Measurements from ENCODE around the gene CDK14.

CDK14 gene

DNA sequence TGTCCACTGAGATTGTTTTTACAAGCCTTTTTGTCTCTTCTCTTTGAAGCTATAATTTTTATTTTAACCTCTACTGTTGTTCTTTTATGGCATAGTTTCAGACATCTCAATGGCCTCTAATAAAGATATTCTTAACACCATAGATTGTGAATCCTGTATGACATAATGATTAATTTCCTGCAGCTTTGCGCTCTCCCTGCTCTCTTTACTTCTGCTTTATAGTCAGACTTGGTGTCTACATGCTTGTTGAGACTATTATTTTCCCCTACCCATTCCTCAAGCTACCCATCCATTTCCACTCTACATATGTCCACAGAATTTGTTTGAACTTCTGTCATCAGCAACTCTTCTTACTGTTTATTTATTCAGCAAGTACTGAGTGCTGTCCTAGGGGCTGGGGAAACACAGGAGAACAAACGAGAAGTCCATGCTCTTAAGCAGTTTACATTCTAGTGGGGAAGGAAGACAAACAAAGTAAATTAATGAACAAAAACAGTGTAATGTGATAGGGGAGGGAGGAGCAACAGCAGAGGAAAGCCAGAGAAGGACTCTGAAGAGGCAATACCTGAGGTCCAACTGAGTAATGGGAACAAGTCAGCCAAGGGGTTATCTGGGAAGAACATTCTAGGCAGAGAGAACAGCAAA is 110.1 kb downstream of the CDK14 start:
- TF ChIP-seq, protein P1, sequence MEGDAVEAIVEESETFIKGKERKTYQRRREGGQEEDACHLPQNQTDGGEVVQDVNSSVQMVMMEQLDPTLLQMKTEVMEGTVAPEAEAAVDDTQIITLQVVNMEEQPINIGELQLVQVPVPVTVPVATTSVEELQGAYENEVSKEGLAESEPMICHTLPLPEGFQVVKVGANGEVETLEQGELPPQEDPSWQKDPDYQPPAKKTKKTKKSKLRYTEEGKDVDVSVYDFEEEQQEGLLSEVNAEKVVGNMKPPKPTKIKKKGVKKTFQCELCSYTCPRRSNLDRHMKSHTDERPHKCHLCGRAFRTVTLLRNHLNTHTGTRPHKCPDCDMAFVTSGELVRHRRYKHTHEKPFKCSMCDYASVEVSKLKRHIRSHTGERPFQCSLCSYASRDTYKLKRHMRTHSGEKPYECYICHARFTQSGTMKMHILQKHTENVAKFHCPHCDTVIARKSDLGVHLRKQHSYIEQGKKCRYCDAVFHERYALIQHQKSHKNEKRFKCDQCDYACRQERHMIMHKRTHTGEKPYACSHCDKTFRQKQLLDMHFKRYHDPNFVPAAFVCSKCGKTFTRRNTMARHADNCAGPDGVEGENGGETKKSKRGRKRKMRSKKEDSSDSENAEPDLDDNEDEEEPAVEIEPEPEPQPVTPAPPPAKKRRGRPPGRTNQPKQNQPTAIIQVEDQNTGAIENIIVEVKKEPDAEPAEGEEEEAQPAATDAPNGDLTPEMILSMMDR (IDR thresholded peaks at IDR 0.05; ENCODE audit: low read depth, low read length), result no peak
- DNase-seq (ENCODE audit: extremely low read depth, low read depth), result peak; percentile 23

DNA sequence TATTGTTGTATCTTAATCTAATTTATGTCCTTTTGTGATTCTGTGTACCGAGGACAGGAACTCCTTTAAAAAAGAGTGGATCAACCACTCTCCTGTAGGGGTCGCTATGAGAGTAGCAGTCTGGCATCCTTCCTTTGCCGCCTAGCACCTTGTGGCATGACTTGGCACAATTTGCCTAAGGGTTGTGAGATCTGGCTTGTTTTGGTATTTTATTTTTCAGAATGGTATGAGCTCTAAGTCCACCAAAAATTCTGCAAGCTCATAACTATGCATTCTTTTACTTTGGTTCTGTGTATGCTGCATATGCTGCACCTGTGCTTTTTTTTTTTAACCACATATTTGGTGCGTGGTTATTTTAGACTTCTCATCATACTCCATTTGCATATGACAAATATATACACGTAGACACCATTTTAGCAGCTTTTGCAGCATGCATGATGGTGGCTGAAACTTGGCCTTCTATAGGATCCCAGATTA is 112.8 kb downstream of the CDK14 start:
- TF ChIP-seq, protein P1 (IDR thresholded peaks at IDR 0.05; ENCODE audit: low read depth, low read length), result peak; percentile 33
- no peak for DNase-seq (ENCODE audit: extremely low read depth, low read depth)

DNA sequence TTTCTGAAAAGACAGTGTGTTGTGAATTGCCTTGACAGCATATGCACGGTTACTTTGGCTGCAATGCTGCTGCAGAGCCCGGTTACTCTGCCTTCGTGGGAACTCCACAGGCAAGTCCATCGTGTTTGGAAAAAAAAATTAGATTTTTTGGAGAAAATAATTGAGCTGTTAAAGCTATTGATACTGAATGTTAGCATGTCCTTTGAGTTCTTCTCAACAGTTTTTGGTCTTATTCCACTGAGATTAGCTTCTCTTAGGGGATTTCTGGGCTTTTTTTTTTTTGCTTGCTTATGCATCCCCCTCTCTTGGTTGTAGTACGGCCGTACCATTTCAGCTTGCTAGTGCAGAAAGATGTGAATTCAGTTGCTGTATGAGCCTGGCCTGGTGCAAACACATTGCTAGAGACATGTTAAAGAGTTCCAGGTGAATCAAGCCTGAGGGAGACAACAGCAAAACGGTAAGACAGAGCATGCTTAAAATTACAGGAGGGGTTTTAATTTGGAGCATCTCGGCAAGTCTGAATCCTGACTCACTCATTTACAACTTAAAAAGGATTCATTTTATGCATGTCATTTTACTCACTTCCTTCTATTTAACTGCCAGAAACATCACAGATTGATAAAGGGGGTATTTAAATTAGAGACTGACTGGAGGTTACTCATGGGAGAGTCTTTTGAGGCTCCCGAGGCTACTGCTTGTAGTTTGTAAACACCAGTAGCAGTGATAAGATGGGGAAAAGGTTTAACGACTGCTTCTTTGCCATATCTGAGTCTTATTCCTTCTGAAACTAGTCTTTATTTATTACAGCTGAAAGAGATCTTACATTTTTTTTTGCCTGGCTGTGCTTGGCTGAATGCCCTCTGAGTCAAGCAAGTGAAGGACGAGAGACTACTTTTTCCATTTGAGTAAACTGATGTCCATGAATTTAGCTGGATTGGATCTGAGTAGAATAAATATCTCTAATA is 113.7 kb downstream of the CDK14 start:
- peak; percentile 24 for DNase-seq (ENCODE audit: extremely low read depth, low read depth)
- TF ChIP-seq, protein P1 (IDR thresholded peaks at IDR 0.05; ENCODE audit: low read depth, low read length), result no peak

DNA sequence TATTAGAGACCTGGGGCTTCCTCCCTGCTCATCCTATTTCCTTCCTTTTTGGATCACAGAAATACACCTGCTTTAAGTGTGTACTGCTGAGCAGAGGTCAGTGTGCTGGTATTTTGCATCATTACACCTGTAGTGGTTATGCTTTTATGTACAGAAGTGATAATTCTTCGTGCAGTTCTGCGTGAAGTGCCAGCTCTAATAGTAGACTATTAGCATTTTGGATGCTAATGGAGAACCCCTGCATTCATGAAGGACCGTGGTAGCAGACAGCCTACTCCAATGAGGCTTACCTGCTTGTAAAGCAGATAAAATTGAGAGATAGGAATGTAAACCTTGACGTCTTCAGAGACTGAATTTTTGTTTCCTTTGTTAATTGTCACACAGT is 114.3 kb downstream of the CDK14 start:
- TF ChIP-seq, protein P1 (IDR thresholded peaks at IDR 0.05; ENCODE audit: low read depth, low read length), result no peak
- DNase-seq (ENCODE audit: extremely low read depth, low read depth), result no peak

DNA sequence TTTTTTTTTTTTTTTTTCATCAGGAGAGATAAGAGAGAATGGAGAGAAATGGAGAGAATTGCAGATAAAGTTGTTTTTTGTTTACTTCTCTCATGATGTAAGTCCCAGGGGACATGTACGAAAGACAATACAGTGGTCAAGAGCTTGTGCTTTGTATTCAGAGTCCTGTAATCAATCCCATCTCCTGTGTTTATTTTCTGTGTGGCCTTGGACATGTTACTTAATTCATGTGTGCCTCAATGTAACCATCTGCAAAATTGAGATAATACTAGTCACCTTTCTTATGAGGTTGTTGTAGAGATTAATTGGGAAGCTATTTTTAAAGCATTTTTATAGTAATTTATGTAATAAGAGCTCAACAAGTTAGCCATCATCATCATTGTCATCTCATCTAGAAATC is 117.5 kb downstream of the CDK14 start:
- TF ChIP-seq, protein P1 (IDR thresholded peaks at IDR 0.05; ENCODE audit: low read depth, low read length), result no peak
- DNase-seq (ENCODE audit: extremely low read depth, low read depth), result no peak

DNA sequence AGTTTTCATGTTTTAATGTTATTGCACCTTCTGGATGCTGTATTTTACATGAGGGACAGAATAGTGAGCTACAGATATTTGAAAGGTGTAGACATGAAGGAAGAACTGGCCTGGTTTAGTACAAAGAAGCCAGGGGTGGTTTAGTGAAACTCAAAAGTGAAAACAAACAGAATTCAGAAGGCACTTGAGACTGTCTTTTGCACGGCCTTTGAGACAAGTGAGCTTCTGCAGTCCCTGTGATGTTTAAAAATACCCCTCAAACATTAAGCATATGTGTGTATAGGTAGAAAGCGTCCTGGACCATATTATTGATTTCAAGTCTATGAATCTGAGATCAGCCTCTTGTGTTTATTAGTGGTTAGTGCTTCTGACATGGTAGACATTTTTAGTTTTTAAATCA is 118.9 kb downstream of the CDK14 start:
- TF ChIP-seq, protein P1 (IDR thresholded peaks at IDR 0.05; ENCODE audit: low read depth, low read length), result no peak
- no peak for DNase-seq (ENCODE audit: extremely low read depth, low read depth)

Data from AG09319 (cell line).